GM23338 (cell line): Measurements from ENCODE around the gene IRF1.

Experiments
- CREB1 ChIP-seq: fragments of 250-450 bp; sonication (Bioruptor Pico); IDR thresholded peaks from 2 replicates; pipeline ENCODE4 v1.5.0; 2020; ENCODE audit warnings: low read depth, mild to moderate bottlenecking, moderate library complexity
- EZH2 ChIP-seq: fragments of 200-600 bp; sonication (generic); IDR thresholded peaks from one replicate; pipeline ENCODE4 v1.8.0; 2017; ENCODE audit warnings: antibody characterized with exemption, mild to moderate bottlenecking, low read depth; ENCODE audit not compliant: unreplicated experiment
- EZH2phosphoT487 ChIP-seq: fragments of 200-600 bp; sonication (generic); IDR thresholded peaks from one replicate; pipeline ENCODE4 v1.8.1; 2018; ENCODE audit warnings: antibody characterized with exemption; ENCODE audit not compliant: unreplicated experiment
- JUNB ChIP-seq: IDR thresholded peaks from one replicate; pipeline ENCODE4 v1.6.1; 2016; ENCODE audit warnings: antibody characterized with exemption; ENCODE audit not compliant: unreplicated experiment
- NANOG ChIP-seq: IDR thresholded peaks from 2 replicates; pipeline ENCODE4 v1.6.1; 2016; ENCODE audit warnings: antibody characterized with exemption, borderline replicate concordance
- POLR2AphosphoS5 ChIP-seq: IDR thresholded peaks from 2 replicates; pipeline ENCODE4 v1.6.1; 2016; ENCODE audit warnings: antibody characterized with exemption, low read depth
- STAT1 ChIP-seq: IDR thresholded peaks from one replicate; pipeline ENCODE4 v1.6.1; 2016; ENCODE audit warnings: antibody characterized with exemption; ENCODE audit not compliant: unreplicated experiment
- ZNF114 ChIP-seq: fragments of 250-450 bp; sonication (Bioruptor Pico); IDR thresholded peaks from 2 replicates; pipeline ENCODE4 v1.5.0; 2020; ENCODE audit warnings: mild to moderate bottlenecking, moderate library complexity
- TF ChIP-seq, protein P1 (sequence below), 2 experiments: fragments of 200-600 bp in 1 of 2; sonication (generic) in 1 of 2; conservative IDR thresholded peaks; 2 replicates each; pipeline versions ENCODE4 v1.5.1 to v1.6.1; 2016 to 2017; ENCODE audit warnings: antibody characterized with exemption in 2 of 2, low read depth in 2 of 2, mild to moderate bottlenecking in 2 of 2, moderate library complexity in 1 of 2
- TF ChIP-seq, protein P2 (sequence below): IDR thresholded peaks from one replicate; pipeline ENCODE4 v1.6.1; 2018; ENCODE audit warnings: antibody characterized with exemption; ENCODE audit not compliant: unreplicated experiment
- TF ChIP-seq, protein P3 (sequence below): fragments of 250-450 bp; sonication (Bioruptor Pico); IDR thresholded peaks from 2 replicates; pipeline ENCODE4 v1.5.0; 2020; ENCODE audit warnings: mild to moderate bottlenecking, moderate library complexity
- TF ChIP-seq, protein P4 (sequence below): IDR thresholded peaks from 2 replicates; pipeline ENCODE4 v1.6.1; 2016; ENCODE audit warnings: antibody characterized with exemption

DNA sequence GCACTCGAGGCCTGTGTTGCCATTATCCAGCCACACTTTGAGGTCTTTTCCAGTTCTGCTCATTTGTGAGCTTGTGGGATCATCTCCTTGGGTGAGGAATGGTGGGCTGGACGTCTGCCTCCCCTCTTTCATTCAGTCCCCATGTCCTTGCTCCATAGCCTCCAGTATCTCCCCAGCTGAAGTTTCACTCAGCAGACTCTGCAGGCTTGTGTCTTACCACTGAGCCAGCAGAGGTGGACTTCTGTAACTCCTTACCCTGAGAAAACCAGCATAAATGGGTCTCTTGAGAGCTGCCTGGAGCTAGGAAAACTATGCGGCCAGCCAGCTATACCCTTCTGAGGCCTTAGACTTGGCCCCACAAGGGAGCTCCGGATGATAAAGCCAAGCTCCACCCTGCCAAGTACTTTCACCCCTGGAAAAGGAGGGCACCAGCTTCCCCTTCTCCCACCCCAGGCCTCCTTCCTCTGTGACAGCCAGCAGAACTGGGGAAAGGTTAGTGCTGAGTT lies 12.2 kb downstream of the IRF1 start:
- TF ChIP-seq, protein P1, sequence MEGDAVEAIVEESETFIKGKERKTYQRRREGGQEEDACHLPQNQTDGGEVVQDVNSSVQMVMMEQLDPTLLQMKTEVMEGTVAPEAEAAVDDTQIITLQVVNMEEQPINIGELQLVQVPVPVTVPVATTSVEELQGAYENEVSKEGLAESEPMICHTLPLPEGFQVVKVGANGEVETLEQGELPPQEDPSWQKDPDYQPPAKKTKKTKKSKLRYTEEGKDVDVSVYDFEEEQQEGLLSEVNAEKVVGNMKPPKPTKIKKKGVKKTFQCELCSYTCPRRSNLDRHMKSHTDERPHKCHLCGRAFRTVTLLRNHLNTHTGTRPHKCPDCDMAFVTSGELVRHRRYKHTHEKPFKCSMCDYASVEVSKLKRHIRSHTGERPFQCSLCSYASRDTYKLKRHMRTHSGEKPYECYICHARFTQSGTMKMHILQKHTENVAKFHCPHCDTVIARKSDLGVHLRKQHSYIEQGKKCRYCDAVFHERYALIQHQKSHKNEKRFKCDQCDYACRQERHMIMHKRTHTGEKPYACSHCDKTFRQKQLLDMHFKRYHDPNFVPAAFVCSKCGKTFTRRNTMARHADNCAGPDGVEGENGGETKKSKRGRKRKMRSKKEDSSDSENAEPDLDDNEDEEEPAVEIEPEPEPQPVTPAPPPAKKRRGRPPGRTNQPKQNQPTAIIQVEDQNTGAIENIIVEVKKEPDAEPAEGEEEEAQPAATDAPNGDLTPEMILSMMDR (conservative IDR thresholded peaks at IDR 0.05; ENCODE audit: low read depth in 2 of 2) = no peak
- no peak for TF ChIP-seq POLR2AphosphoS5
- no peak for TF ChIP-seq NANOG
- no peak for TF ChIP-seq CREB1 (CRISPR knock-in tag)
- no peak for TF ChIP-seq STAT1
- no peak for TF ChIP-seq EZH2
- no peak for TF ChIP-seq EZH2phosphoT487
- TF ChIP-seq, protein P2, sequence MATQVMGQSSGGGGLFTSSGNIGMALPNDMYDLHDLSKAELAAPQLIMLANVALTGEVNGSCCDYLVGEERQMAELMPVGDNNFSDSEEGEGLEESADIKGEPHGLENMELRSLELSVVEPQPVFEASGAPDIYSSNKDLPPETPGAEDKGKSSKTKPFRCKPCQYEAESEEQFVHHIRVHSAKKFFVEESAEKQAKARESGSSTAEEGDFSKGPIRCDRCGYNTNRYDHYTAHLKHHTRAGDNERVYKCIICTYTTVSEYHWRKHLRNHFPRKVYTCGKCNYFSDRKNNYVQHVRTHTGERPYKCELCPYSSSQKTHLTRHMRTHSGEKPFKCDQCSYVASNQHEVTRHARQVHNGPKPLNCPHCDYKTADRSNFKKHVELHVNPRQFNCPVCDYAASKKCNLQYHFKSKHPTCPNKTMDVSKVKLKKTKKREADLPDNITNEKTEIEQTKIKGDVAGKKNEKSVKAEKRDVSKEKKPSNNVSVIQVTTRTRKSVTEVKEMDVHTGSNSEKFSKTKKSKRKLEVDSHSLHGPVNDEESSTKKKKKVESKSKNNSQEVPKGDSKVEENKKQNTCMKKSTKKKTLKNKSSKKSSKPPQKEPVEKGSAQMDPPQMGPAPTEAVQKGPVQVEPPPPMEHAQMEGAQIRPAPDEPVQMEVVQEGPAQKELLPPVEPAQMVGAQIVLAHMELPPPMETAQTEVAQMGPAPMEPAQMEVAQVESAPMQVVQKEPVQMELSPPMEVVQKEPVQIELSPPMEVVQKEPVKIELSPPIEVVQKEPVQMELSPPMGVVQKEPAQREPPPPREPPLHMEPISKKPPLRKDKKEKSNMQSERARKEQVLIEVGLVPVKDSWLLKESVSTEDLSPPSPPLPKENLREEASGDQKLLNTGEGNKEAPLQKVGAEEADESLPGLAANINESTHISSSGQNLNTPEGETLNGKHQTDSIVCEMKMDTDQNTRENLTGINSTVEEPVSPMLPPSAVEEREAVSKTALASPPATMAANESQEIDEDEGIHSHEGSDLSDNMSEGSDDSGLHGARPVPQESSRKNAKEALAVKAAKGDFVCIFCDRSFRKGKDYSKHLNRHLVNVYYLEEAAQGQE = no peak
- TF ChIP-seq, protein P3, sequence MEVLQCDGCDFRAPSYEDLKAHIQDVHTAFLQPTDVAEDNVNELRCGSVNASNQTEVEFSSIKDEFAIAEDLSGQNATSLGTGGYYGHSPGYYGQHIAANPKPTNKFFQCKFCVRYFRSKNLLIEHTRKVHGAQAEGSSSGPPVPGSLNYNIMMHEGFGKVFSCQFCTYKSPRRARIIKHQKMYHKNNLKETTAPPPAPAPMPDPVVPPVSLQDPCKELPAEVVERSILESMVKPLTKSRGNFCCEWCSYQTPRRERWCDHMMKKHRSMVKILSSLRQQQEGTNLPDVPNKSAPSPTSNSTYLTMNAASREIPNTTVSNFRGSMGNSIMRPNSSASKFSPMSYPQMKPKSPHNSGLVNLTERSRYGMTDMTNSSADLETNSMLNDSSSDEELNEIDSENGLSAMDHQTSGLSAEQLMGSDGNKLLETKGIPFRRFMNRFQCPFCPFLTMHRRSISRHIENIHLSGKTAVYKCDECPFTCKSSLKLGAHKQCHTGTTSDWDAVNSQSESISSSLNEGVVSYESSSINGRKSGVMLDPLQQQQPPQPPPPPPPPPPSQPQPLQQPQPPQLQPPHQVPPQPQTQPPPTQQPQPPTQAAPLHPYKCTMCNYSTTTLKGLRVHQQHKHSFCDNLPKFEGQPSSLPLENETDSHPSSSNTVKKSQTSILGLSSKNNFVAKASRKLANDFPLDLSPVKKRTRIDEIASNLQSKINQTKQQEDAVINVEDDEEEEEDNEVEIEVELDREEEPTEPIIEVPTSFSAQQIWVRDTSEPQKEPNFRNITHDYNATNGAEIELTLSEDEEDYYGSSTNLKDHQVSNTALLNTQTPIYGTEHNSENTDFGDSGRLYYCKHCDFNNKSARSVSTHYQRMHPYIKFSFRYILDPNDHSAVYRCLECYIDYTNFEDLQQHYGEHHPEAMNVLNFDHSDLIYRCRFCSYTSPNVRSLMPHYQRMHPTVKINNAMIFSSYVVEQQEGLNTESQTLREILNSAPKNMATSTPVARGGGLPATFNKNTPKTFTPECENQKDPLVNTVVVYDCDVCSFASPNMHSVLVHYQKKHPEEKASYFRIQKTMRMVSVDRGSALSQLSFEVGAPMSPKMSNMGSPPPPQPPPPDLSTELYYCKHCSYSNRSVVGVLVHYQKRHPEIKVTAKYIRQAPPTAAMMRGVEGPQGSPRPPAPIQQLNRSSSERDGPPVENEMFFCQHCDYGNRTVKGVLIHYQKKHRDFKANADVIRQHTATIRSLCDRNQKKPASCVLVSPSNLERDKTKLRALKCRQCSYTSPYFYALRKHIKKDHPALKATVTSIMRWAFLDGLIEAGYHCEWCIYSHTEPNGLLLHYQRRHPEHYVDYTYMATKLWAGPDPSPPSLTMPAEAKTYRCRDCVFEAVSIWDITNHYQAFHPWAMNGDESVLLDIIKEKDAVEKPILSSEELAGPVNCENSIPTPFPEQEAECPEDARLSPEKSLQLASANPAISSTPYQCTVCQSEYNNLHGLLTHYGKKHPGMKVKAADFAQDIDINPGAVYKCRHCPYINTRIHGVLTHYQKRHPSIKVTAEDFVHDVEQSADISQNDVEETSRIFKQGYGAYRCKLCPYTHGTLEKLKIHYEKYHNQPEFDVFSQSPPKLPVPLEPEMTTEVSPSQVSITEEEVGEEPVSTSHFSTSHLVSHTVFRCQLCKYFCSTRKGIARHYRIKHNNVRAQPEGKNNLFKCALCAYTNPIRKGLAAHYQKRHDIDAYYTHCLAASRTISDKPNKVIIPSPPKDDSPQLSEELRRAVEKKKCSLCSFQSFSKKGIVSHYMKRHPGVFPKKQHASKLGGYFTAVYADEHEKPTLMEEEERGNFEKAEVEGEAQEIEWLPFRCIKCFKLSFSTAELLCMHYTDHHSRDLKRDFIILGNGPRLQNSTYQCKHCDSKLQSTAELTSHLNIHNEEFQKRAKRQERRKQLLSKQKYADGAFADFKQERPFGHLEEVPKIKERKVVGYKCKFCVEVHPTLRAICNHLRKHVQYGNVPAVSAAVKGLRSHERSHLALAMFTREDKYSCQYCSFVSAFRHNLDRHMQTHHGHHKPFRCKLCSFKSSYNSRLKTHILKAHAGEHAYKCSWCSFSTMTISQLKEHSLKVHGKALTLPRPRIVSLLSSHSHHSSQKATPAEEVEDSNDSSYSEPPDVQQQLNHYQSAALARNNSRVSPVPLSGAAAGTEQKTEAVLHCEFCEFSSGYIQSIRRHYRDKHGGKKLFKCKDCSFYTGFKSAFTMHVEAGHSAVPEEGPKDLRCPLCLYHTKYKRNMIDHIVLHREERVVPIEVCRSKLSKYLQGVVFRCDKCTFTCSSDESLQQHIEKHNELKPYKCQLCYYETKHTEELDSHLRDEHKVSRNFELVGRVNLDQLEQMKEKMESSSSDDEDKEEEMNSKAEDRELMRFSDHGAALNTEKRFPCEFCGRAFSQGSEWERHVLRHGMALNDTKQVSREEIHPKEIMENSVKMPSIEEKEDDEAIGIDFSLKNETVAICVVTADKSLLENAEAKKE (CRISPR knock-in tag) = no peak
- TF ChIP-seq ZNF114 (CRISPR knock-in tag) = no peak
- TF ChIP-seq, protein P4, sequence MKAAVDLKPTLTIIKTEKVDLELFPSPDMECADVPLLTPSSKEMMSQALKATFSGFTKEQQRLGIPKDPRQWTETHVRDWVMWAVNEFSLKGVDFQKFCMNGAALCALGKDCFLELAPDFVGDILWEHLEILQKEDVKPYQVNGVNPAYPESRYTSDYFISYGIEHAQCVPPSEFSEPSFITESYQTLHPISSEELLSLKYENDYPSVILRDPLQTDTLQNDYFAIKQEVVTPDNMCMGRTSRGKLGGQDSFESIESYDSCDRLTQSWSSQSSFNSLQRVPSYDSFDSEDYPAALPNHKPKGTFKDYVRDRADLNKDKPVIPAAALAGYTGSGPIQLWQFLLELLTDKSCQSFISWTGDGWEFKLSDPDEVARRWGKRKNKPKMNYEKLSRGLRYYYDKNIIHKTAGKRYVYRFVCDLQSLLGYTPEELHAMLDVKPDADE = no peak
- TF ChIP-seq JUNB = no peak
